HG02798 (cell line): ENCODE data around the gene C1QTNF8.
"Not testable (repeated sequence)": the region's sequence is repeated elsewhere in the genome, so short reads cannot be mapped to it uniquely, and the experiment has no call there.

ENCODE experiments used
- ATAC-seq: cut with Tn5 transposase; IDR thresholded peaks from one replicate; pipeline ENCODE4 v1.9.1; 2021; ENCODE audit warnings: mild to moderate bottlenecking; ENCODE audit not compliant: unreplicated experiment, poor library complexity

The C1QTNF8 gene

GRCh38 chr16:1095450-1096168 is 435 bp downstream of the C1QTNF8 start:
- ATAC-seq: no peak

DNA sequence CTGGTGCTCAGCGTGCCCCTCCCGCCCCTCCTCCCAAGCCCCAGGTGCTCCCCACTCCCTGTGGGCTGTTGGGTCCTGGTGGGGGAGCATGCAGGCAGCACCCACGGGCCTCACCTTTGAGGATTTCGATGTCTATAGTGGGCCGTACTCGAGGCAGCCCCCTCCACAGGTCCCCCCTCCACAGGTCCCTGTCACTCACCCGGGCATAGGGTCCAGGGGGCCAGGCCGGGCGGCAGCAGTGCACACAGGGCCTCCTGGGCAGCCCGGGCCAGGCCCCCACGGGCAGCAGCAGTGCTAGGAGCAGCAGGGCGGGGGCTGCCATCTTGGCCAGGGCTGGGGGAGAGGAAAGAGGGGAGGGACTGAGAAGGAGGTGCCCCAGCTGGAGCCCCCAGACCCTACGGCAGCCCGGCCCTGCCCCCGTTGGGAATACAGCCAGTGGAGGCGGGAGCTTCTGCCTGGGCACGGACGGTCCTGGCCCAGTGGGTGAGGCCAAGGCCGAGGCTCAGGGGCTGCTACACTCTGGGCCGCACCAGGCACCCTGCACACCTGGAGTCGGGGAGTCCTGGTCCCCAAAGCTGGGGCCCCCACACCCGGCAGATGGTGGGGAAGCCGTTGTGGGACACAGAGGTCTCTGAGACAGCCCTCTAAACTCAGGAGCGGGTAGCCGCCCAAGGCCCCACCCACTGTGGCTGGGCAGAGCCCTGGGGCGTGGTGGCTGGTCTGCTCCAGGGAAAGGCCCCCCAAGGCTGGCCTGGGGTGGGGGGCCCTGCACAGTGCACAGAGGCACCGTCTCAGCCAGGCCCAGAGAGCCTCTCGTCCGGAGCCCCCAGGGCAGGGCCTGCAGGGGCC is 1.2 kb downstream of the C1QTNF8 start:
- ATAC-seq: no peak

DNA sequence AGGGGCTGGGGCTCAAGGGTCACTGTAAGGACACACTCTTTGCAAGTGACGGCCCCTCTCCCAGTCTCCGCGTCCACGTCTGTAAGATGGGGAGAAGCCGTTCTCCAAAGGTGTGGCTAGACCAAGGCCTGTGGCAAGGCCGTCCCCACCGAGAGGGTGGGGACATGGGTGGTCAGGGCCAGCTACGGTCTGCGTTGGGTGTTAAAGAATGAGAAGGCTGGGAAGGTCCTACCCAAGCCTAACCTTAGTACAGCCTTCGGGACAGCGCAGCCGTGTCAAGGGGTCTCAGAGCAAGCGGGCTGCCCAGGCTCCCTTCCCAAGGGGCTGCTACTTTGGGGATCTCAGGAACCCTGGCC is 1.9 kb downstream of the C1QTNF8 start:
- ATAC-seq: no peak

GRCh38 chr16:1093284-1094123 is 2.5 kb downstream of the C1QTNF8 start:
- ATAC-seq: no peak

DNA sequence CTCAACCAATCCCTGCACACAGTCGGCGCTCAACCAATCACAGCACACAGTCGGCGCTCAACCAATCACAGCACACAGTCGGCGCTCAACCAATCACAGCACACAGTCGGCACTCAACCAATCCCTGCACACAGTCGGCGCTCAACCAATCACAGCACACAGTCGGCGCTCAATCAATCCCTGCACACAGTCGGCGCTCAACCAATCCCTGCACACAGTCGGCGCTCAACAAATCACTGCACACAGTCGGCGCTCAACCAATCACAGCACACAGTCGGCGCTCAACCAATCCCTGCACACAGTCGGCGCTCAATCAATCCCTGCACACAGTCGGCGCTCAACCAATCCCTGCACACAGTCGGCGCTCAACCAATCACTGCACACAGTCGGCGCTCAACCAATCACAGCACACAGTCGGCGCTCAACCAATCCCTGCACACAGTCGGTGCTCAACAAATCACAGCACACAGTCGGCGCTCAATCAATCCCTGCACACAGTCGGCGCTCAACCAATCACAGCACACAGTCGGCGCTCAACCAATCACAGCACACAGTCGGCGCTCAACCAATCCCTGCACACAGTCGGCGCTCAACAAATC is 3.3 kb downstream of the C1QTNF8 start:
- ATAC-seq: not testable (repeated sequence)

- no peak for ATAC-seq
Observed at GRCh38 chr16:1091992-1092552, 4.0 kb downstream of the C1QTNF8 start.

- ATAC-seq: no peak
Observed at GRCh38 chr16:1090620-1091587, 5.1 kb downstream of the C1QTNF8 start.

DNA sequence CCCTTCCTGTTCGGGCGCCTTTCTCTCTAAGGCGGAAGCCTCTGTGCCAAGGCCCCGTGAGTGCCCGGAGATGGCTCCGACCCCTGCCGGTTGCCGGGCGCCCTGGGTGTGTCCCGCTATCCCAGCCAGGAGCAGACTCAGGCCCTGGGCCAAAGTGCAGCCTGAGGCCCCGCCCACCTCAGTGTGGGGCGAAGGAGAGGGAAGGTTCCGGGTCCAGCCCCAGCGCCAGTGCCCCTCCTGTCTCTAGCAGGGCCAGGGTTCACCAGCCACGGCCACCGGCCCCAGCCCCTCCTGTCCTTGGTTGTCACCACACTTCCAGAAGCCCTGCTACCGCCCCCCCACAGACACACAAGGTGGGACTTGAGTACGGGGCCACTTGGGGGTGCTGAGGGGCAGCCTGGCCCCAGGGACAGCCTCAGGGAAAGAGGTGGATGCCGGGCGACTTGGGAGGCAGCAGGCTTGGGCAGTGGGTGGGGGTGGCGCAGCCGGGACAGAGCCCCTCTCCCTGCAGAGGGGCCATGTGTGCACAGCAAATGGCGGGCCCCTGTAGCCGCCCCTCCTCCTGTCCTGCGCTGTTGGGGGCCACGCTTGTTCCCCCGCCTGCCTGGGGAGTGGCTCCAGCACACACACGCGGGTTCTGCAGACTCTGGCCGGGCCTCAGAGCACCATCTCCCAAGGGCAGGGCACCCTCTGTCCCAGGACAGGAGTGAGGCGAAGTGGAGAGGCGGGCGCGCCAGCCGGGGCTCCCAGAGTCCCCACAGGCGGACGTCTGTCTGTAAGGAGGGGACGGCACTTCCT is 6.0 kb downstream of the C1QTNF8 start:
- no peak for ATAC-seq

DNA sequence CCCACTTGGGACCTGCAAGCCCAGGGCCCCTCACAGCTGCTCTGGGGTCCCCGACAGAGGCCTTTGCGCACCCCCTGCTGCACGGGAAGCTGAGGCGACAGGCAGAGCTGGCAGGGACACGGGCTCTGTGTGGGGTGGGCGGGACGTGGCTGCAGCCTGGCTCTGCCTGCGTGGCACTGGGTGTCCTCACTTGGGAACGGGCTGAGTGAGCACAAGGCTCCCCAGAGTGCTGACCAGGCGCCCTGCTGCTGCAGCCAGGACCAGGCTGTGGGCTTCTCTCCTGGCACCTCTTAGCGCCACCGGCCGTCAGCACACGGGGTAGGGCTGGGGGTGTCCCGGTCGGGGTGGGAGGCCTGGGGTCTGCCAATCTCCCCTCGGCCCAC is 6.6 kb downstream of the C1QTNF8 start:
- ATAC-seq: no peak

- ATAC-seq: no peak
Observed at GRCh38 chr16:1088295-1089170, 7.5 kb downstream of the C1QTNF8 start.

DNA sequence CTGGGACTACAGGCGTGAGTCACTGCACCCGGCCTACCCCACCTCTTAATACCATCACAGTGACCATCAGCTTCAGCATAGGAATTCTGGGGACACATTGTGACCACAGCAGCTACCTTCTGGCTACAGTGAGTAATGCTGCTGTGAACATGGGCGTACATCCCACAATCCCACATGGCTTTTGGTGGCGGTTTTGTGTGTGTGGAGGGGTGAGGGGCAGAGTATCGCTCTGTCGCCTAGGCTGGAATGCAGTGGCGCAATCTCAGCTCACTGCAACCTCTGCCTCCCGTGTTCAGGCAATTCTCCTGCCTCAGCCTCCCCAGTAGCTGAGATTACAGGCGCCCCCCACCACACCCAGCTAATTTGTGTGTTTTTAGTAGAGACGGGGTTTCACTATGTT is 9.6 kb downstream of the C1QTNF8 start:
- not testable (repeated sequence) for ATAC-seq

DNA sequence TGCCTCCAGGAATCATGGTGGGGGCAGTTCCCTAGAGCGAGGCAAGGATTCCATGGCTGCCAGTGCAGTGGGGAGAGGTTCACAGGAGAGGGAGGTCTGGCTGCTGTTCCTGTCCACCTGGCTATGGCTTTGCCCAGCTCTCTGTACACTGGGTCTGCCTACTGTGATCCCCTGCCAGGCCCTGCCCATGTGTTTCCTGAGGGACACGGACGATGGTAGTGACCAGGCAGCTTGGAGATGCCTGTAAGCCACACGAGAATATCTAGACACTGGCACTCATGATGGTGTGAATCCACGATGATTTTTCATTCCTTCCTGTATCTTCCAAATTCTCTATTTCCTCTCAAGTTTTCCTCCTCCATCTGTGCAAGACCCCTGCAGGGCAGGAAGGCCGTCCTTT is 11.1 kb downstream of the C1QTNF8 start:
- ATAC-seq: no peak

GRCh38 chr16:1082952-1083675 is 12.9 kb downstream of the C1QTNF8 start:
- ATAC-seq: no peak

- ATAC-seq: no peak
Observed at GRCh38 chr16:1082266-1082951, 13.6 kb downstream of the C1QTNF8 start.

DNA sequence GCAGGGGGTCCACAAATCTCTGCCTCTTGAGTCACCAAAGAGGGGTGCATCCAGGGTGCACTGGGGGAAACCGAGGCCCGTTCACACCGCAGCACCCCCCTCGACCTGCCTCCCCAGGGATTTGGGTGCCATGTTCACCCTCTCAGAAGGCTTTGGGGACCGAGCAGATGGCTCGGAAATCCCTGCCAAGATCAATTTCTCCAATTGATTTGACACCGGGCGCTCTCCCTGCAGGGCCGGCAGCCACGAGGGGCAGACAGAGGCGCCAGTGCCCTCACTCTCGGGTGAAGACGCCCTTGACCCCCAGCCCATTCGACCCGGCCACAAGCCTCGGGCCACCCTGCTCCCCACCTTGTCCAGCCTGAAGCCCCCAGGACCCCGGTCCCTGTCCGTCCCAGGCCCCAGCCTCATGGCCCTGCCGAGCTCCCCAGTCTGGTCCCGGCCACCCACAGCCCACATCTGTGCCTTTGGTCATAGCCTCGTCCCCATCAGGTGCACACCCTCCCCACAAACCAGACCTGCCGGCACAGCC is 14.2 kb downstream of the C1QTNF8 start:
- ATAC-seq: no peak
